ENCODE measurements around the gene RHOH. TPM values are rescaled to one million over a fixed set of nuclear protein-coding genes. Genes with fewer than 3 reads are reported as not detected.

RHOH gene
- total RNA-seq, 1 donor from 2014 or later, result 11.2 TPM

DNA sequence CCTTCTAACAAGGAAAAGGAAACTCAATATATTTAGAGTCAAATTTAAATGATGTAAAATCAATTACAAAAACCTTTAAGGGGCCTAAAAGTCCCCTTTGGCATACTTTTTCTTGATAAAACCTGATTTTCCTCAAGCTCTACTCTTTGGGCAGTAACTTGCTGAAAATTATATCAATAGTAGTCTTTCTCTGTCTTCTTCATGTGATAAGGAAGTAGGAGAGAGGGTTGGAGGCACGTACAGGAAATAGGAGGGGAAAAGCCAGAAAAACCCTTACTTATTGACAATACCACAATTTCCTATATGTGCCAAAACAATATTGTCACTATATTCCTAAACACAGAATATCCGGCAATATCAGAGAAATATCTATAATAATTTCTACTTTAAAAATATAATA is 9.6 kb downstream of the RHOH start:
- no peak for TF ChIP-seq EZH2phosphoT487 (IDR thresholded peaks at IDR 0.05)
- no peak for TF ChIP-seq EZH2 (IDR thresholded peaks at IDR 0.05)
- TF ChIP-seq, protein P1, sequence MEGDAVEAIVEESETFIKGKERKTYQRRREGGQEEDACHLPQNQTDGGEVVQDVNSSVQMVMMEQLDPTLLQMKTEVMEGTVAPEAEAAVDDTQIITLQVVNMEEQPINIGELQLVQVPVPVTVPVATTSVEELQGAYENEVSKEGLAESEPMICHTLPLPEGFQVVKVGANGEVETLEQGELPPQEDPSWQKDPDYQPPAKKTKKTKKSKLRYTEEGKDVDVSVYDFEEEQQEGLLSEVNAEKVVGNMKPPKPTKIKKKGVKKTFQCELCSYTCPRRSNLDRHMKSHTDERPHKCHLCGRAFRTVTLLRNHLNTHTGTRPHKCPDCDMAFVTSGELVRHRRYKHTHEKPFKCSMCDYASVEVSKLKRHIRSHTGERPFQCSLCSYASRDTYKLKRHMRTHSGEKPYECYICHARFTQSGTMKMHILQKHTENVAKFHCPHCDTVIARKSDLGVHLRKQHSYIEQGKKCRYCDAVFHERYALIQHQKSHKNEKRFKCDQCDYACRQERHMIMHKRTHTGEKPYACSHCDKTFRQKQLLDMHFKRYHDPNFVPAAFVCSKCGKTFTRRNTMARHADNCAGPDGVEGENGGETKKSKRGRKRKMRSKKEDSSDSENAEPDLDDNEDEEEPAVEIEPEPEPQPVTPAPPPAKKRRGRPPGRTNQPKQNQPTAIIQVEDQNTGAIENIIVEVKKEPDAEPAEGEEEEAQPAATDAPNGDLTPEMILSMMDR (IDR thresholded peaks at IDR 0.05), result no peak
- Mint-ChIP-seq H3K9me3 (no peaks in the 10 kb centered on the region), H3K36me3 (peaks cover 13% of the 10 kb centered on the region), H3K4me3 (no peak overlapping the region), H3K27me3 (ENCODE audit: insufficient read depth, low read depth) (no peaks in the 10 kb centered on the region), H3K27ac (no peak overlapping the region), H3K4me1 (peaks cover 10% of the 10 kb centered on the region)
- H3K9ac ChIP-seq, result no peak overlapping the region
- no peak overlapping the region for H3K4me3 ChIP-seq
- no peaks in the 10 kb centered on the region for H3K79me2 ChIP-seq (ENCODE audit: low read depth)
- H3K4me1 ChIP-seq, result peaks cover 3% of the 10 kb centered on the region
- no peaks in the 10 kb centered on the region for H3F3A ChIP-seq (ENCODE audit: low read depth)
- H3K9me3 ChIP-seq (ENCODE audit: low read depth), result no peaks in the 10 kb centered on the region
- no peaks in the 10 kb centered on the region for H3K36me3 ChIP-seq
- H2AFZ ChIP-seq (replicated peaks), result no peak overlapping the region
- no peaks in the 10 kb centered on the region for H3K27me3 ChIP-seq
- no peaks in the 10 kb centered on the region for H4K20me1 ChIP-seq (ENCODE audit: low read depth)
- no peak overlapping the region for H3K27ac ChIP-seq
- H3K4me2 ChIP-seq, result no peak overlapping the region
- DNase-seq (ENCODE audit: low spot score), result no peak

DNA sequence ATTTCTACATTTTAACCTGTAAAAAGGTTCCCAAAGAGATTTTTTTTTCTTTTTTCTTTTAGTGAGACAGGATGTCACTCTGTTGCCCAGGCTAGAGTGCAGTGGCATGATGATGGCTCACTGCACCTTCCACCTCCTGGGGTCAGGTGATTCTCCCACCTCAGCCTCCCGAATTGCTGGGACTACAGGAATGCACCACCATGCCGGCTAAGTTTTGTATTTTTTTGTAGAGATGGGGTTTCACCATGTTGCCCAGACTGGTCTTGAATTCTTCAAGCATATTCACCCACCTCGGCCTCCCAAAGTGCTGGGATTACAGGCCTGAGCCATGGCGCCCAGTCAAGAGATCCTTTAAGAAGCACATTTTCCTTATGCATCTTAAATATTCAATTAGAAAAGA is 12.6 kb downstream of the RHOH start:
- H3K36me3 Mint-ChIP-seq, result peaks cover 13% of the 10 kb centered on the region
- Histone ChIP-seq H3K79me2 (ENCODE audit: low read depth) (no peaks in the 10 kb centered on the region), H3K36me3 (no peaks in the 10 kb centered on the region), H3K4me1 (no peaks in the 10 kb centered on the region), H3K4me3 (no peak overlapping the region), H3K9me3 (ENCODE audit: low read depth) (no peaks in the 10 kb centered on the region), H3K27ac (no peak overlapping the region), H3K4me2 (no peak overlapping the region), H2AFZ (replicated peaks) (no peak overlapping the region), H3F3A (ENCODE audit: low read depth) (no peaks in the 10 kb centered on the region), H3K9ac (no peak overlapping the region), H4K20me1 (ENCODE audit: low read depth) (no peaks in the 10 kb centered on the region), H3K27me3 (no peaks in the 10 kb centered on the region)
- peaks cover 5% of the 10 kb centered on the region for H3K27me3 Mint-ChIP-seq (ENCODE audit: insufficient read depth, low read depth)
- no peaks in the 10 kb centered on the region for H3K9me3 Mint-ChIP-seq
- no peak for DNase-seq (ENCODE audit: low spot score)
- TF ChIP-seq EZH2 (IDR thresholded peaks at IDR 0.05), result no peak
- TF ChIP-seq, protein P1 (IDR thresholded peaks at IDR 0.05), result no peak
- no peak for TF ChIP-seq EZH2phosphoT487 (IDR thresholded peaks at IDR 0.05)
- no peak overlapping the region for H3K27ac Mint-ChIP-seq
- H3K4me3 Mint-ChIP-seq, result no peak overlapping the region
- H3K4me1 Mint-ChIP-seq, result peaks cover 4% of the 10 kb centered on the region

DNA sequence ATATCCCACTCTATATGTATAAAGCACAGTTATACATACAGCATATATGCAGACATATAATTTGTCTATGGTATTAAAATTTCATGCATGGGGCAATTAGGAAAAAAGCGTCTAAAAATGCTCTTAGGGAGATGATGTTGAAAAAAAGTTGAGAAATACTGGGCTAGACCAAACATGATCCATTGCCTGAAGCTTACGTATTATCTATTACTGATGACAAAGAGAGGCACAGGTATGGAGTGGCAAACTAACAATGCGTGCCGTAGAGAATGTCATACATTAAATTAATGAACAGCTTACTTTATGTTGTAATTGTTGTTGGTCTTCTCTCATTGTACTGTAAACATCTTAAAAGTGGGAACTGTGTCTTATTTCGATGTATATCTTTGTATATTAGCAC is 13.9 kb downstream of the RHOH start:
- TF ChIP-seq, protein P1 (IDR thresholded peaks at IDR 0.05), result no peak
- TF ChIP-seq EZH2phosphoT487 (IDR thresholded peaks at IDR 0.05), result no peak
- no peak for TF ChIP-seq EZH2 (IDR thresholded peaks at IDR 0.05)
- Mint-ChIP-seq H3K4me1 (no peaks in the 10 kb centered on the region), H3K36me3 (peaks cover 20% of the 10 kb centered on the region), H3K27ac (no peak overlapping the region), H3K9me3 (no peaks in the 10 kb centered on the region), H3K4me3 (no peak overlapping the region), H3K27me3 (ENCODE audit: insufficient read depth, low read depth) (peaks cover 5% of the 10 kb centered on the region)
- H3K79me2 ChIP-seq (ENCODE audit: low read depth), result no peaks in the 10 kb centered on the region
- no peak overlapping the region for H3K4me3 ChIP-seq
- H3K27me3 ChIP-seq, result no peaks in the 10 kb centered on the region
- no peak overlapping the region for H3K9ac ChIP-seq
- H3K4me2 ChIP-seq, result no peak overlapping the region
- H4K20me1 ChIP-seq (ENCODE audit: low read depth), result no peaks in the 10 kb centered on the region
- H3K36me3 ChIP-seq, result no peaks in the 10 kb centered on the region
- H3F3A ChIP-seq (ENCODE audit: low read depth), result no peaks in the 10 kb centered on the region
- H3K27ac ChIP-seq, result no peak overlapping the region
- H3K9me3 ChIP-seq (ENCODE audit: low read depth), result no peaks in the 10 kb centered on the region
- DNase-seq (ENCODE audit: low spot score), result no peak
- H2AFZ ChIP-seq (replicated peaks), result no peak overlapping the region
- no peaks in the 10 kb centered on the region for H3K4me1 ChIP-seq
